T47D (cell line): ENCODE data around the gene HOXB5.

Source experiments
- DNase-seq, 2 experiments: peaks; one replicate each; pipeline versions ENCODE4 v3.0.0 to v3.0.0-alpha.2; 2011 to 2012; ENCODE audit warnings: low read depth in 1 of 2, low spot score in 1 of 2
- JUND ChIP-seq: IDR thresholded peaks from 2 replicates; pipeline ENCODE4 v1.6.1; 2012; ENCODE audit warnings: low read depth
- in situ Hi-C: cut with HindIII; loops from 2 replicates; pipeline ENCODE4 v1.10.0; 2016; ENCODE audit warnings: low sequenced_read_pairs, low pct_unique_long_range_greater_than_20kb

Gene HOXB5

GRCh38 chr17:48565022-48565554, 28.5 kb downstream of the HOXB5 start:
- no peak for DNase-seq
- in situ Hi-C loops: no loop called here
- no peak for TF ChIP-seq JUND

DNA sequence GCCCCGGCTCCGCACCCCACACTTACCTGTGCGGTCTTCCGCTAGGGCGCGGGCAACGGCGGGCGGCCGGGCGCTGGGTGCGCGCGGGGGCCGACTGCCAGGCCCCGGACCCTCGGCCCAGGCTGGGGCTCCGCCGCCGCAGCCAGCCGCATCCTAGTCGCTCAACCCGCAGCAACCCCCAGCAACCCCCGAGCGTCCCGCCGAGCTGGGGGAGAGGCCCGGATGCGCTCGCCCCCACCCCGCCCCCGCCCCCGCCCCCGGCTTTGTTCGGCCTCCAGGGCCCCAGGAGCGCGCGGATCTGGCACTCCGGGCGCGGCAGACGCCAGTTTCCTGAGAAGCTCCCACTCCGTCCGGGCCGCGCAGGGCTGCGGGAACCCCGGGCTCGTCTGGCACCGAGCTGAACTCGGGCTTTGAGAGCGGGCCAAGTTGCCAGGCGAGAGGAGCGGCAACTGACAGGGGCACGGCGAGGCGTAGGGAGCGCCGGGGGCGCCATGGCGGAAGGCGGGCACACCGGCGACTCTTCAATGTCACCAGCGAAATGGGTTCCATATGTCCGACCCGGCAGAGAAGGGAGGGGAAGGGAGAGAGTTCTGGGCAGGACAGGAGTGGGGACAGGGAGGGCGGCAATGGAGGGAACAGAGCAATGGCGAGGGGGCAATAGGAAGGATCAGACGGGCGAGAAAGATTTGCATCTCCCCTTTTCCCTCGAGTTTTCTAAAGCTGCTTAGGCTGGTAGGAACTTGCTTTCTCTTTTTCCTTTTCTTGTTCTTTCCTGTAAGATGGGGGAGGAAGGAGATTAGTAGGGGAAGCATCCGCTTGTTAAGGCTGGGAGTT, 29.2 kb downstream of the HOXB5 start:
- DNase-seq: peak in 1 of 2 experiments; percentile 54
- no peak for TF ChIP-seq JUND
- in situ Hi-C loops: no loop called here

GRCh38 chr17:48563867-48564187, 29.8 kb downstream of the HOXB5 start:
- no peak for DNase-seq
- TF ChIP-seq JUND: no peak
- in situ Hi-C loops: no loop called here

- in situ Hi-C loops: no loop called here
- no peak for TF ChIP-seq JUND
- no peak for DNase-seq
Measured at GRCh38 chr17:48563385-48563838, 30.2 kb downstream of the HOXB5 start.

GRCh38 chr17:48562934-48563333, 30.6 kb downstream of the HOXB5 start:
- DNase-seq: no peak
- in situ Hi-C loops: no loop called here

DNA sequence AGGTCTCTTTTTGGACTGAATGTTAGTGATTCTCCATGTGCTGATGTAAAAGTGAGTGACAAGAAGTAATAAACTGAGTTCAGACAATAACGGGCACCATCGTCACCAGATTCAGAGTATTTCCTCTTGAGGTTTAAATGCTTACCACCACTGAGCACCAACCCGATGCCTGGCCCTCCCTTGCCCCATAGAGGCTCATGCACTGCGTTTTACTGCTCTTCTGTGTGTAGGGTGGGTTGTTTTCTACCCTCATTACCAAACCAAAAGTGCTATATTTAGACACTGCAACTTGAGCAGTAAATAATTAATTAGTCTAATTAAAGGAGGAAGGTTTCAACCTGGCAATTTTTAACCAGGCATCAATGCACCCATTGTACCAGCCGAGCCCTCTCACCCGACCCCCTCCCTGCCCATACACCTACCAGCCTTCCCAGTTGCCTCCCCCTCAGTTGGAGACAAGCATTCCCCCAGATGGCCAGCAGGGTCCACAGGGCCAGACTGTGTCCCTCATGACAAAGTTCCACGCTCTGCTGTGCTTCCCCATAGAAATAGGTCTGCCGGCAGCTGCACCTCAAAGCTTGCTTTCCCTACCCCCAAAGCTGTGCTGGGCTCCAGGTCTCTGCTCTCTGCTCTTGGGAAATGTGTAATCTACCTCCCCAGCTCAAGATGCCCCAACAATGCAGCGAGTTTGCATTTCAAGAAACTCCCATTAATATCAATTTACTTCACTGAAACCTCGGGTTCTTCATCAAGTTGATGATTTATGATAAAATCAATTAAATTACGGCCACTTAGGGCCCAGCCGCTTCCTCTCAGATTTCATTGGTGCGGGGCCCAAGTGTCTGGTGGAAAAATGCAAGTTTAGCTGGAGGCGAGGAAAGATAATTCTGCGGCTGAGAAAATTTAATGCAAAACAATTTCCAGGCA, 31.4 kb downstream of the HOXB5 start:
- no peak for TF ChIP-seq JUND
- no peak for DNase-seq
- in situ Hi-C loops: no loop called here

More at GRCh38 chr17:48562934-48563333, 30.6 kb downstream of the HOXB5 start:
- no peak for TF ChIP-seq JUND

GRCh38 chr17:48559840-48560817, 33.5 kb downstream of the HOXB5 start:
- DNase-seq: no peak
- in situ Hi-C loops: no loop called here
- TF ChIP-seq JUND: no peak

GRCh38 chr17:48559122-48559839, 34.3 kb downstream of the HOXB5 start:
- in situ Hi-C loops: no loop called here

DNA sequence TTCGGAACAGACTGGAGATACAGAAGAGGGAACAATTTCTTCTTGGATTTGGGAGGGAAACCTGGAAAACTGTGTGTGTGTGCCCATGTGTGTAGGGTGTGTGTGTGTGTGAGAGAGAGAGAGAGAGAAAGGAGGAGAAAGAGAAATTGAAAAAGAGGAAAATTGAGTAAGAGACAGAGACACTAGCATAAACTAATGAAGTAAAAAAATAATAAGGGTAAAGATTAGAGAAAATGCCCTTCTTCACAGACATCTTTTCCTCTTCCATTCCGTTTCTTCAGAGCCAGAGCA, 34.8 kb downstream of the HOXB5 start:
- in situ Hi-C loops: no loop called here
- TF ChIP-seq JUND: no peak

More at GRCh38 chr17:48559122-48559839, 34.3 kb downstream of the HOXB5 start:
- no peak for TF ChIP-seq JUND
- DNase-seq: no peak

DNA sequence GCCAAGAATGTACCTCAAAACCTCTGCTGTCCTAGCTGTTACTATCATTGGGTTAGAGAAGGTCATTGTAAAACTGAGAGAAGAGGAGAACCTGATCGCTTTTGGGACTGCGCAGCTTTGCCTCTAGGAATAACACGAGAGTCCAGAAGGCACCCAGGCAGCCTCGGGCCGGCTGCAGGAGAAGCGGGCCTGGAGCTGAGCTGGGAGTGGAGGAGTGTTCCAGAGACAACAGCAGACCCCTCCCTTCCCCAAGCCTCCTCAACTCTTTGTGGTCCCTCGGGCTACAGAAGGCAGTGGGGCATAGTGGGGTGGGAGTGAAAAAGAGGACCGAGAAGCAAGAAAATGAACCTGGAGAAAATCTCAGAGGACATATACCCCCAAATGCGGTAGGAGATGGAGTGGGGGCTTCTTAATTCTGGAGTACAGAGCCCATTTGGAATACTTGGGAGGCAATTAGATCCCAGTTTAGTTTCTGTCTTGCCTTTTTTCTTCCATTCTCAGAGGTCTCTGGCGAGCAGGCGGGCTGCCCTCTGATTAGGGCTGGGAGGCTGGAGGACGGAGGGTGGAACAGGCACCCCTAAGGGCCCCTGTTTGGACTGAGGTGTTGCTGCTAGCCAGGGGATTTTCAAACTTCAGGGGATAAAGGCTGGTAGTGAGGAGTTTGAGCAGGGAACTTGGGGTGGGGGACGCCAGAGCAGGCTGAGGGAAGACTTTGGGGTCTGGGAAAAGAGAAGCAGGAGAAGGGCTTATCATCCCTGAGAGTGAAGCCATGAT, 35.3 kb downstream of the HOXB5 start:
- no peak for TF ChIP-seq JUND
- in situ Hi-C loops: no loop called here
- DNase-seq: no peak

More for the DNA sequence above, 34.8 kb downstream of the HOXB5 start:
- DNase-seq: no peak
